Lower lobe of right lung (tissue), 2 donors: ENCODE data around the gene CEP20. TPM values are rescaled to one million over a fixed set of nuclear protein-coding genes. Genes with fewer than 3 reads are reported as not detected.

Experiments used
- ATAC-seq, 2 donors: fragments of 200-7000 bp; cut with Tn5 transposase; one replicate each; pipeline ENCODE4 v1.9.1; 2020 to 2022; ENCODE audit warnings: mild to moderate bottlenecking in 2 of 2, moderate library complexity in 2 of 2
- DNase-seq: peaks from one replicate; pipeline ENCODE4 v3.0.0-alpha.2; 2020
- H3K27ac ChIP-seq: fragments of 200-600 bp; one replicate; pipeline ENCODE4 v1.8.0; 2022
- H3K27me3 ChIP-seq: fragments of 200-600 bp; one replicate; pipeline ENCODE4 v1.8.0; 2022; ENCODE audit warnings: low read depth
- H3K36me3 ChIP-seq: fragments of 200-600 bp; one replicate; pipeline ENCODE4 v1.8.0; 2022; ENCODE audit warnings: mild to moderate bottlenecking
- H3K4me1 ChIP-seq: fragments of 200-600 bp; one replicate; pipeline ENCODE4 v1.8.0; 2022
- H3K4me3 ChIP-seq: fragments of 200-600 bp; one replicate; pipeline ENCODE4 v1.8.0; 2022; ENCODE audit warnings: mild to moderate bottlenecking
- H3K9me3 ChIP-seq: fragments of 200-600 bp; one replicate; pipeline ENCODE4 v1.8.0; 2022
- CTCF ChIP-seq: fragments of 200-600 bp; IDR thresholded peaks from one replicate; pipeline ENCODE4 v1.8.0; 2022; ENCODE audit warnings: antibody characterized with exemption, mild to moderate bottlenecking
- intact Hi-C: fragments of 100-400 bp; cut with DNase I; formaldehyde crosslinking; loops from one replicate; pipeline ENCODE4 v1.11.0; 2022
- total RNA-seq: library from RNA; stranded (reverse); fragmentation: NEBNext Ultra II Directional; extraction: Animal tissue kit (Norgen Biotek cat#: 25700); gene quantifications from one replicate; pipeline ENCODE4 v1.2.1, GENCODE V29; 2021
- donor health status: DM: no; HTN: yes; CAD: no; lungs with severe emphysema.

CEP20 gene
- total RNA-seq, 1 donor from 2014 or later: 24.1 TPM

- H3K9me3 ChIP-seq: no peaks in the 10 kb centered on the region
- no peak for TF ChIP-seq CTCF
- no peaks in the 10 kb centered on the region for H3K27me3 ChIP-seq
- no peak overlapping the region for H3K27ac ChIP-seq
- H3K4me1 ChIP-seq: peaks cover 30% of the 10 kb centered on the region
- no peak overlapping the region for H3K4me3 ChIP-seq
- ATAC-seq (no peak), DNase-seq (no peak)
- H3K36me3 ChIP-seq: peaks cover 31% of the 10 kb centered on the region
- intact Hi-C loops: no loop called here
These were observed 2.3 kb downstream of the CEP20 start for GRCh38 chr16:15886078-15886477.

- Histone ChIP-seq H3K9me3 (no peaks in the 10 kb centered on the region), H3K36me3 (peaks cover 36% of the 10 kb centered on the region), H3K27me3 (no peaks in the 10 kb centered on the region), H3K4me3 (no peak overlapping the region), H3K4me1 (peaks cover 30% of the 10 kb centered on the region), H3K27ac (no peak overlapping the region)
- DNase-seq (no peak), ATAC-seq (no peak)
- no peak for TF ChIP-seq CTCF
- intact Hi-C loops: no loop called here
These were observed 2.8 kb downstream of the CEP20 start for GRCh38 chr16:15885560-15886001.

GRCh38 chr16:15882563-15882962 lies 5.8 kb downstream of the CEP20 start:
- Histone ChIP-seq H3K27ac (no peak overlapping the region), H3K27me3 (no peaks in the 10 kb centered on the region), H3K4me3 (no peak overlapping the region), H3K9me3 (no peaks in the 10 kb centered on the region), H3K36me3 (peaks cover 58% of the 10 kb centered on the region), H3K4me1 (peaks cover 20% of the 10 kb centered on the region)
- ATAC-seq (no peak), DNase-seq (no peak)
- intact Hi-C loops: no loop called here
- no peak for TF ChIP-seq CTCF

GRCh38 chr16:15881794-15882379 lies 6.5 kb downstream of the CEP20 start:
- intact Hi-C loops: no loop called here
- H3K4me1 ChIP-seq: peaks cover 13% of the 10 kb centered on the region
- DNase-seq (no peak), ATAC-seq (no peak)
- no peaks in the 10 kb centered on the region for H3K27me3 ChIP-seq
- no peak overlapping the region for H3K4me3 ChIP-seq
- H3K36me3 ChIP-seq: peaks cover 65% of the 10 kb centered on the region
- H3K27ac ChIP-seq: no peak overlapping the region
- H3K9me3 ChIP-seq: no peaks in the 10 kb centered on the region
- no peak for TF ChIP-seq CTCF

- ATAC-seq (no peak), DNase-seq (no peak)
- H3K36me3 ChIP-seq: peaks cover 74% of the 10 kb centered on the region
- H3K27me3 ChIP-seq: no peaks in the 10 kb centered on the region
- peaks cover 4% of the 10 kb centered on the region for H3K4me1 ChIP-seq
- no peak for TF ChIP-seq CTCF
- H3K27ac ChIP-seq: no peak overlapping the region
- H3K9me3 ChIP-seq: no peaks in the 10 kb centered on the region
- intact Hi-C loops: no loop called here
- no peak overlapping the region for H3K4me3 ChIP-seq
These were observed 7.7 kb downstream of the CEP20 start for GRCh38 chr16:15880434-15881308.
